Neural cell (in vitro differentiated cells): ENCODE results near the gene PIGBOS1. TPM values are rescaled to one million over a fixed set of nuclear protein-coding genes. Genes with fewer than 3 reads are reported as not detected.

Experiments used
- H2AFZ ChIP-seq: fragments of 200-600, 300-800 bp; sonication (generic), shearing (Covaris generic); 2 replicates; pipeline ENCODE4 v1.6.0; 2014; ENCODE audit warnings: low read depth, mild to moderate bottlenecking, antibody characterized with exemption, low read length, moderate library complexity
- H3F3A ChIP-seq: fragments of 200-600 bp; shearing (Covaris generic); 2 replicates; pipeline ENCODE4 v1.6.1; 2016; ENCODE audit warnings: mild to moderate bottlenecking, moderate library complexity, mixed read lengths, antibody characterized with exemption, low read length; ENCODE audit not compliant: insufficient read depth, poor library complexity, severe bottlenecking
- H3K27ac ChIP-seq: fragments of 200-600, 300-800 bp; sonication (generic), shearing (Covaris generic); 2 replicates; pipeline ENCODE4 v1.5.1; 2014; ENCODE audit warnings: mild to moderate bottlenecking, low read length, moderate library complexity
- H3K27me3 ChIP-seq: fragments of 300-800, 200-600 bp; sonication (generic), shearing (Covaris generic); 2 replicates; pipeline ENCODE4 v1.6.0; 2014; ENCODE audit warnings: mild to moderate bottlenecking, low read depth, low read length, moderate library complexity; ENCODE audit not compliant: insufficient read depth
- H3K36me3 ChIP-seq: fragments of 300-800, 200-600 bp; sonication (generic), shearing (Covaris generic); 2 replicates; pipeline ENCODE4 v1.5.1; 2014; ENCODE audit warnings: mild to moderate bottlenecking, antibody characterized with exemption, low read length, moderate library complexity; ENCODE audit not compliant: insufficient read depth
- H3K4me2 ChIP-seq: fragments of 300-800, 200-600 bp; sonication (generic), shearing (Covaris generic); 2 replicates; pipeline ENCODE4 v1.6.0; 2014; ENCODE audit warnings: mild to moderate bottlenecking, low read length
- H3K4me3 ChIP-seq: fragments of 300-800, 200-600 bp; sonication (generic), shearing (Covaris generic); 2 replicates; pipeline ENCODE4 v1.5.1; 2014; ENCODE audit warnings: mild to moderate bottlenecking, low read length, moderate library complexity
- H3K79me2 ChIP-seq: fragments of 200-600 bp; shearing (Covaris generic); replicated peaks from 2 replicates; pipeline ENCODE4 v1.6.0; 2014; ENCODE audit warnings: mild to moderate bottlenecking, low read length, moderate library complexity; ENCODE audit not compliant: insufficient read depth
- H3K9ac ChIP-seq: fragments of 300-800, 200-600 bp; sonication (generic), shearing (Covaris generic); 2 replicates; pipeline ENCODE4 v1.6.1; 2016; ENCODE audit warnings: mild to moderate bottlenecking, low read length, mixed read lengths
- H3K9me2 ChIP-seq: fragments of 200-600 bp; shearing (Covaris generic); 2 replicates; pipeline ENCODE4 v1.6.1; 2016; ENCODE audit warnings: mild to moderate bottlenecking, low read length, mixed read lengths; ENCODE audit not compliant: insufficient read depth
- H3K9me3 ChIP-seq: fragments of 200-600, 300-800 bp; sonication (generic), shearing (Covaris generic); 2 replicates; pipeline ENCODE4 v1.6.1; 2016; ENCODE audit warnings: mild to moderate bottlenecking, mixed run types, low read length, moderate library complexity, mixed read lengths
- H4K20me1 ChIP-seq: fragments of 200-600 bp; shearing (Covaris generic); 2 replicates; pipeline ENCODE4 v1.6.1; 2016; ENCODE audit warnings: mild to moderate bottlenecking, mixed run types; ENCODE audit not compliant: insufficient read depth
- CTCF ChIP-seq: fragments of 450-650 bp; IDR thresholded peaks from 2 replicates; pipeline ENCODE4 v1.5.1; 2014; ENCODE audit warnings: antibody characterized with exemption, mild to moderate bottlenecking, moderate library complexity; ENCODE audit not compliant: poor library complexity, severe bottlenecking
- EP300 ChIP-seq: fragments of 450-650 bp; conservative IDR thresholded peaks from 2 replicates; pipeline ENCODE4 v1.6.1; 2014; ENCODE audit warnings: antibody characterized with exemption, mild to moderate bottlenecking, moderate library complexity; ENCODE audit not compliant: poor library complexity, severe bottlenecking
- EZH2 ChIP-seq: fragments of 200-600, 300-800 bp; shearing (Covaris generic), sonication (generic); IDR thresholded peaks from 2 replicates; pipeline ENCODE4 v1.6.1; 2014; ENCODE audit warnings: antibody characterized with exemption, low read length, borderline replicate concordance, mild to moderate bottlenecking; ENCODE audit not compliant: insufficient read depth, poor library complexity, severe bottlenecking
- MXI1 ChIP-seq: fragments of 450-650 bp; conservative IDR thresholded peaks from 2 replicates; pipeline ENCODE4 v1.6.1; 2014; ENCODE audit warnings: antibody characterized with exemption, mild to moderate bottlenecking; ENCODE audit not compliant: poor library complexity, severe bottlenecking
- POLR2AphosphoS5 ChIP-seq: IDR thresholded peaks from 2 replicates; pipeline ENCODE4 v1.6.1; 2012
- RAD21 ChIP-seq: fragments of 450-650 bp; conservative IDR thresholded peaks from 2 replicates; pipeline ENCODE4 v1.6.1; 2014; ENCODE audit warnings: antibody characterized with exemption, mild to moderate bottlenecking, moderate library complexity
- REST ChIP-seq: IDR thresholded peaks from 2 replicates; pipeline ENCODE4 v1.6.1; 2012; ENCODE audit warnings: borderline replicate concordance
- SMC3 ChIP-seq: fragments of 450-650 bp; conservative IDR thresholded peaks from 2 replicates; pipeline ENCODE4 v1.6.1; 2014; ENCODE audit warnings: antibody characterized with exemption, mild to moderate bottlenecking, moderate library complexity; ENCODE audit not compliant: poor library complexity
- TAF1 ChIP-seq: IDR thresholded peaks from 2 replicates; pipeline ENCODE4 v1.6.1; 2012; ENCODE audit warnings: low read depth
- polyA plus RNA-seq: library from polyadenylated mRNA; depleted of rRNA; stranded (reverse); fragments of >200 nt; gene quantifications from 2 replicates; pipeline ENCODE4 v1.2.3, GENCODE V29; 2014

The PIGBOS1 gene
- polyA plus RNA-seq, 1 donor from 2014 or later = 16.4 TPM

GRCh38 chr15:55279100-55279745, 39.7 kb downstream of the PIGBOS1 start:
- no peak for TF ChIP-seq EP300
- TF ChIP-seq EZH2 = no peak
- H3K9me2 ChIP-seq = no peaks in the 10 kb centered on the region
- H3K79me2 ChIP-seq = no peaks in the 10 kb centered on the region
- H3K27me3 ChIP-seq = no peaks in the 10 kb centered on the region
- H2AFZ ChIP-seq = no peak overlapping the region
- no peaks in the 10 kb centered on the region for H4K20me1 ChIP-seq
- H3K9ac ChIP-seq = no peak overlapping the region
- no peaks in the 10 kb centered on the region for H3F3A ChIP-seq
- H3K4me2 ChIP-seq = no peak overlapping the region
- H3K36me3 ChIP-seq = no peaks in the 10 kb centered on the region
- no peak overlapping the region for H3K4me3 ChIP-seq
- no peak overlapping the region for H3K27ac ChIP-seq
- H3K9me3 ChIP-seq = no peaks in the 10 kb centered on the region

GRCh38 chr15:55277715-55278114, 41.2 kb downstream of the PIGBOS1 start:
- H3F3A ChIP-seq = no peaks in the 10 kb centered on the region
- TF ChIP-seq EZH2 (no peak), REST (no peak), POLR2AphosphoS5 (no peak), MXI1 (no peak), RAD21 (no peak), TAF1 (no peak), SMC3 (no peak)
- no peaks in the 10 kb centered on the region for H3K27me3 ChIP-seq
- no peaks in the 10 kb centered on the region for H3K79me2 ChIP-seq
- no peak overlapping the region for H3K4me2 ChIP-seq
- no peaks in the 10 kb centered on the region for H4K20me1 ChIP-seq
- no peak overlapping the region for H3K4me3 ChIP-seq
- no peak overlapping the region for H2AFZ ChIP-seq
- H3K9me2 ChIP-seq = no peaks in the 10 kb centered on the region
- no peak overlapping the region for H3K9ac ChIP-seq
- H3K36me3 ChIP-seq = no peaks in the 10 kb centered on the region
- H3K9me3 ChIP-seq = no peaks in the 10 kb centered on the region
- no peak overlapping the region for H3K27ac ChIP-seq

- Histone ChIP-seq H3K9ac (no peak overlapping the region), H3K79me2 (no peaks in the 10 kb centered on the region), H4K20me1 (no peaks in the 10 kb centered on the region), H3K27me3 (no peaks in the 10 kb centered on the region), H3K27ac (no peak overlapping the region), H3K9me2 (no peaks in the 10 kb centered on the region), H2AFZ (no peak overlapping the region), H3K9me3 (no peaks in the 10 kb centered on the region), H3K4me3 (no peak overlapping the region), H3F3A (no peaks in the 10 kb centered on the region), H3K4me2 (no peak overlapping the region), H3K36me3 (no peaks in the 10 kb centered on the region)
- TF ChIP-seq POLR2AphosphoS5 (no peak), CTCF (no peak), MXI1 (no peak)
These were observed 41.8 kb downstream of the PIGBOS1 start for GRCh38 chr15:55277116-55277564.
